HEK293T (cell line): Measurements from ENCODE around the gene PDE4B.

ENCODE experiments used
- ARNT ChIP-seq: fragments of 450-650 bp; IDR thresholded peaks from 2 replicates; pipeline ENCODE4 v1.6.1; 2017; ENCODE audit warnings: mild to moderate bottlenecking
- BHLHE40 ChIP-seq: fragments of 450-650 bp; IDR thresholded peaks from 2 replicates; pipeline ENCODE4 v1.6.1; 2016; ENCODE audit warnings: mild to moderate bottlenecking, moderate library complexity, borderline replicate concordance
- ELF4 ChIP-seq: fragments of 450-650 bp; IDR thresholded peaks from 2 replicates; pipeline ENCODE4 v1.6.1; 2017; ENCODE audit warnings: antibody characterized with exemption
- FOXA1 ChIP-seq: fragments of 450-650 bp; IDR thresholded peaks from 2 replicates; pipeline ENCODE4 v1.6.1; 2016; ENCODE audit warnings: mild to moderate bottlenecking
- FOXK2 ChIP-seq: fragments of 450-650 bp; IDR thresholded peaks from 2 replicates; pipeline ENCODE4 v1.6.1; 2016; ENCODE audit warnings: mild to moderate bottlenecking
- FOXM1 ChIP-seq: fragments of 450-650 bp; IDR thresholded peaks from 2 replicates; pipeline ENCODE4 v1.6.1; 2017; ENCODE audit warnings: mild to moderate bottlenecking, borderline replicate concordance
- L3MBTL2 ChIP-seq: fragments of 450-650 bp; conservative IDR thresholded peaks from 2 replicates; pipeline ENCODE4 v1.6.1; 2016; ENCODE audit warnings: mild to moderate bottlenecking
- NFRKB ChIP-seq: fragments of 450-650 bp; IDR thresholded peaks from 2 replicates; pipeline ENCODE4 v1.6.1; 2016; ENCODE audit warnings: mild to moderate bottlenecking, moderate library complexity
- SP1 ChIP-seq: fragments of 450-650 bp; IDR thresholded peaks from 2 replicates; pipeline ENCODE4 v1.6.1; 2017
- SUZ12 ChIP-seq: fragments of 450-650 bp; IDR thresholded peaks from 2 replicates; pipeline ENCODE4 v1.6.1; 2016; ENCODE audit warnings: mild to moderate bottlenecking
- TARDBP ChIP-seq: fragments of 450-650 bp; IDR thresholded peaks from 2 replicates; pipeline ENCODE4 v1.6.1; 2016
- ZNF384 ChIP-seq: fragments of 450-650 bp; IDR thresholded peaks from 2 replicates; pipeline ENCODE4 v1.6.1; 2016
- TF ChIP-seq, protein P1 (sequence below): fragments of 450-650 bp; IDR thresholded peaks from 2 replicates; pipeline ENCODE4 v1.6.1; 2016

GRCh38 chr1:66300972-66301451 is 508.3 kb downstream of the PDE4B start:
- no peak for TF ChIP-seq L3MBTL2
- TF ChIP-seq ZNF384: no peak
- TF ChIP-seq FOXM1: no peak
- TF ChIP-seq SP1: no peak
- TF ChIP-seq FOXK2: no peak
- TF ChIP-seq NFRKB: no peak
- TF ChIP-seq FOXA1: no peak
- TF ChIP-seq BHLHE40: no peak
- no peak for TF ChIP-seq ARNT
- no peak for TF ChIP-seq SUZ12
- TF ChIP-seq TARDBP: no peak
- TF ChIP-seq, protein P1, sequence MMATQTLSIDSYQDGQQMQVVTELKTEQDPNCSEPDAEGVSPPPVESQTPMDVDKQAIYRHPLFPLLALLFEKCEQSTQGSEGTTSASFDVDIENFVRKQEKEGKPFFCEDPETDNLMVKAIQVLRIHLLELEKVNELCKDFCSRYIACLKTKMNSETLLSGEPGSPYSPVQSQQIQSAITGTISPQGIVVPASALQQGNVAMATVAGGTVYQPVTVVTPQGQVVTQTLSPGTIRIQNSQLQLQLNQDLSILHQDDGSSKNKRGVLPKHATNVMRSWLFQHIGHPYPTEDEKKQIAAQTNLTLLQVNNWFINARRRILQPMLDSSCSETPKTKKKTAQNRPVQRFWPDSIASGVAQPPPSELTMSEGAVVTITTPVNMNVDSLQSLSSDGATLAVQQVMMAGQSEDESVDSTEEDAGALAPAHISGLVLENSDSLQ: no peak
- no peak for TF ChIP-seq ELF4
